Left ventricle myocardium superior (tissue), 1 donor: ENCODE data around the gene TULP3. TPM values are rescaled to one million over a fixed set of nuclear protein-coding genes. Genes with fewer than 3 reads are reported as not detected.

Experiments used
- ATAC-seq: fragments of 200-7000 bp; cut with Tn5 transposase; one replicate; pipeline ENCODE4 v1.9.1; 2020; ENCODE audit warnings: mild to moderate bottlenecking, moderate library complexity
- DNase-seq: peaks from one replicate; pipeline ENCODE4 v3.0.0-alpha.2; 2020
- intact Hi-C: fragments of 100-400 bp; cut with micrococcal nuclease; formaldehyde crosslinking; loops from one replicate; pipeline ENCODE4 v1.11.0; 2022
- total RNA-seq: library from RNA; stranded (reverse); fragmentation: NEBNext Ultra II Directional; extraction: Animal tissue kit (Norgen Biotek cat#: 25700); gene quantifications from one replicate; pipeline ENCODE4 v1.2.1, GENCODE V29; 2021
- donor health status: DM: no; HTN: yes; CAD: no; lungs with severe emphysema.

Gene TULP3
- total RNA-seq, 1 donor from 2014 or later = 5.4 TPM

- intact Hi-C loops = no loop called here
- DNase-seq = no peak
- ATAC-seq = no peak
Observed at GRCh38 chr12:2919249-2919648, 28.6 kb downstream of the TULP3 start.

- DNase-seq (no peak), ATAC-seq (no peak)
- intact Hi-C loops = no loop called here
Observed at GRCh38 chr12:2922329-2922728, 31.6 kb downstream of the TULP3 start.

GRCh38 chr12:2923057-2923456 lies 32.4 kb downstream of the TULP3 start:
- intact Hi-C loops = no loop called here
- no peak for DNase-seq
- ATAC-seq = no peak

- DNase-seq = no peak
- peak; percentile 74 for ATAC-seq
- intact Hi-C loops = no loop called here
Observed at GRCh38 chr12:2924019-2924418, 33.3 kb downstream of the TULP3 start.

- intact Hi-C loops = no loop called here
- no peak for DNase-seq
- no peak for ATAC-seq
Observed at GRCh38 chr12:2925322-2925995, 34.8 kb downstream of the TULP3 start.

- DNase-seq = no peak
- ATAC-seq = no peak
Observed at GRCh38 chr12:2930865-2931264, 40.2 kb downstream of the TULP3 start.

GRCh38 chr12:2933586-2933985 lies 42.9 kb downstream of the TULP3 start:
- DNase-seq (no peak), ATAC-seq (no peak)
- intact Hi-C loops = no loop called here

More at GRCh38 chr12:2930865-2931264, 40.2 kb downstream of the TULP3 start:
- intact Hi-C loops = no loop called here

- no peak for ATAC-seq
- intact Hi-C loops = no loop called here
- DNase-seq = no peak
Observed at GRCh38 chr12:2934371-2934770, 43.7 kb downstream of the TULP3 start.

- ATAC-seq = no peak
- no peak for DNase-seq
- intact Hi-C loops = no loop called here
Observed at GRCh38 chr12:2936301-2936700, 45.6 kb downstream of the TULP3 start.

- DNase-seq (no peak), ATAC-seq (no peak)
- intact Hi-C loops = no loop called here
Observed at GRCh38 chr12:2937500-2937899, 46.8 kb downstream of the TULP3 start.

GRCh38 chr12:2939191-2939590 lies 48.5 kb downstream of the TULP3 start:
- ATAC-seq = no peak
- intact Hi-C loops = no loop called here
- DNase-seq = no peak

GRCh38 chr12:2940564-2940963 lies 49.9 kb downstream of the TULP3 start:
- intact Hi-C loops = no loop called here
- ATAC-seq (peak; percentile 12), DNase-seq (no peak)

- intact Hi-C loops = no loop called here
- no peak for DNase-seq
- no peak for ATAC-seq
Observed at GRCh38 chr12:2941524-2941923, 50.8 kb downstream of the TULP3 start.

GRCh38 chr12:2944401-2945047 lies 53.8 kb downstream of the TULP3 start:
- peak; percentile 61 for DNase-seq
- intact Hi-C loops = no loop called here
- peak; percentile 80 for ATAC-seq

- ATAC-seq = no peak
- intact Hi-C loops = no loop called here
- DNase-seq = no peak
Observed at GRCh38 chr12:2949411-2949810, 58.7 kb downstream of the TULP3 start.

- intact Hi-C loops = no loop called here
- DNase-seq (no peak), ATAC-seq (no peak)
Observed at GRCh38 chr12:2955888-2956287, 65.2 kb downstream of the TULP3 start.

- no peak for DNase-seq
- no peak for ATAC-seq
- intact Hi-C loops = no loop called here
Observed at GRCh38 chr12:2957816-2958431, 67.2 kb downstream of the TULP3 start.

GRCh38 chr12:2958432-2959191 lies 67.9 kb downstream of the TULP3 start:
- ATAC-seq (peak; percentile 80), DNase-seq (peak; percentile 77)
- intact Hi-C loops = no loop called here

- ATAC-seq = peak; percentile 73
- DNase-seq = peak; percentile 79
- intact Hi-C loops = no loop called here
Observed at GRCh38 chr12:2959192-2959504, 68.5 kb downstream of the TULP3 start, which contains the start of gene TEAD4. Gene TEAD4, plus strand, starts transcription at chr12:2959397.
